Measurements from ENCODE around the gene GALR3. TPM values are rescaled to one million over a fixed set of nuclear protein-coding genes. Genes with fewer than 3 reads are reported as not detected.
"Not testable (repeated sequence)": the region's sequence is repeated elsewhere in the genome, so short reads cannot be mapped to it uniquely, and the experiment has no call there.

Gene GALR3
- total RNA-seq, 1 donor from 2014 or later = not detected

DNA sequence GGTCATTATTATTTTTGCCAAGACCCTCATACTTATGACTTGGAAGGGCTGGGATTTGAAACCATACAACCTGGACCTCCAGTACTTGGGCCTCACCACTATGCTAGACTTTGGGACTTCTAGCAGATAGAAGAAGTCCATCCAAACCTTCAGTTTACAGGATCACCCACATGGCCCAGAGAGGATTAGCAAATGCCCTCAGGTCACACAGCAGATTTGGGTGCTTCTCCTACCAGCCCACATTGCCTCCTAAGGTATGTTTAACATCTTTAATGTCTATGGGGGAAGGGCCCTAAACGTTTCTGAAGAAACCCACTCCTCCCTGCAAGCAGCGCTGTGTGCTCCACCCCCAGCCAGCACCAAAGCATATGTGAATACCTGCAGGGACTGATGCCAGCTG lies 32.9 kb upstream of the GALR3 start:
- Histone ChIP-seq H3K27ac (no peak overlapping the region), H3K9me3 (no peaks in the 10 kb centered on the region), H3K27me3 (no peaks in the 10 kb centered on the region), H3K36me3 (no peaks in the 10 kb centered on the region), H3K4me3 (no peak overlapping the region), H3K4me1 (peaks cover 3% of the 10 kb centered on the region)
- DNase-seq (ENCODE audit: extremely low spot score in 2 of 2) = no peak
- intact Hi-C loops (cut with DNase I) = loop anchor here (10.0 kb wide), 1 partner anchor 145 kb away; no protein-coding TSS in a partner anchor
- TF ChIP-seq, protein P1, sequence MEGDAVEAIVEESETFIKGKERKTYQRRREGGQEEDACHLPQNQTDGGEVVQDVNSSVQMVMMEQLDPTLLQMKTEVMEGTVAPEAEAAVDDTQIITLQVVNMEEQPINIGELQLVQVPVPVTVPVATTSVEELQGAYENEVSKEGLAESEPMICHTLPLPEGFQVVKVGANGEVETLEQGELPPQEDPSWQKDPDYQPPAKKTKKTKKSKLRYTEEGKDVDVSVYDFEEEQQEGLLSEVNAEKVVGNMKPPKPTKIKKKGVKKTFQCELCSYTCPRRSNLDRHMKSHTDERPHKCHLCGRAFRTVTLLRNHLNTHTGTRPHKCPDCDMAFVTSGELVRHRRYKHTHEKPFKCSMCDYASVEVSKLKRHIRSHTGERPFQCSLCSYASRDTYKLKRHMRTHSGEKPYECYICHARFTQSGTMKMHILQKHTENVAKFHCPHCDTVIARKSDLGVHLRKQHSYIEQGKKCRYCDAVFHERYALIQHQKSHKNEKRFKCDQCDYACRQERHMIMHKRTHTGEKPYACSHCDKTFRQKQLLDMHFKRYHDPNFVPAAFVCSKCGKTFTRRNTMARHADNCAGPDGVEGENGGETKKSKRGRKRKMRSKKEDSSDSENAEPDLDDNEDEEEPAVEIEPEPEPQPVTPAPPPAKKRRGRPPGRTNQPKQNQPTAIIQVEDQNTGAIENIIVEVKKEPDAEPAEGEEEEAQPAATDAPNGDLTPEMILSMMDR (IDR thresholded peaks at IDR 0.05) = no peak
- TF ChIP-seq POLR2AphosphoS5 (IDR thresholded peaks at IDR 0.05; ENCODE audit: insufficient read depth in 1 of 2, low read depth in 1 of 2) (no peak), POLR2A (IDR thresholded peaks at IDR 0.05) (no peak)

DNA sequence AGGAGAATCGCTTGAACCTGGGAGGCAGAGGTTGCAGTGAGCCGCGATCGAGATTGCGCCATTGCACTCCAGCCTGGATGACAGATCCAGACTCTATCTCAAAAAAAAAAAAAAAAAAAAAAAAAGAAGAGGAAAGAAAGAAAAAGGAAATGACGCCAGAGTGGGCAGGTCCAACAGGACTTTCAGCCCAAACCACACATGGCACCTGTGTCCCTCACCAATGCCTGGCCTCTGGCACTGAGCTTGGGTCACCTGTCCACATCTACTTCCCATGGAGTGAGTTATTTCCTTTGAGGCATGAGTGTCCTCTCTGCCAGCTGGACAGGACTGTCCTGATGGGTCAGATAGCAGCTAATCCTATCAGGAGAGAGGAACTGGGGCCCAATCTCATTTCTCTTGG lies 30.7 kb upstream of the GALR3 start:
- no peaks in the 10 kb centered on the region for H3K9me3 ChIP-seq
- H3K36me3 ChIP-seq = no peaks in the 10 kb centered on the region
- H3K27ac ChIP-seq = no peak overlapping the region
- intact Hi-C loops (cut with DNase I) = loop anchor here (10.0 kb wide), 1 partner anchor 148 kb away; no protein-coding TSS in a partner anchor
- H3K4me3 ChIP-seq = no peak overlapping the region
- TF ChIP-seq, protein P1 (IDR thresholded peaks at IDR 0.05) = no peak
- TF ChIP-seq POLR2AphosphoS5 (IDR thresholded peaks at IDR 0.05; ENCODE audit: insufficient read depth in 1 of 2, low read depth in 1 of 2) (no peak), POLR2A (IDR thresholded peaks at IDR 0.05) (no peak)
- H3K4me1 ChIP-seq = no peaks in the 10 kb centered on the region
- H3K27me3 ChIP-seq = no peaks in the 10 kb centered on the region
- no peak for DNase-seq (ENCODE audit: extremely low spot score in 2 of 2)

DNA sequence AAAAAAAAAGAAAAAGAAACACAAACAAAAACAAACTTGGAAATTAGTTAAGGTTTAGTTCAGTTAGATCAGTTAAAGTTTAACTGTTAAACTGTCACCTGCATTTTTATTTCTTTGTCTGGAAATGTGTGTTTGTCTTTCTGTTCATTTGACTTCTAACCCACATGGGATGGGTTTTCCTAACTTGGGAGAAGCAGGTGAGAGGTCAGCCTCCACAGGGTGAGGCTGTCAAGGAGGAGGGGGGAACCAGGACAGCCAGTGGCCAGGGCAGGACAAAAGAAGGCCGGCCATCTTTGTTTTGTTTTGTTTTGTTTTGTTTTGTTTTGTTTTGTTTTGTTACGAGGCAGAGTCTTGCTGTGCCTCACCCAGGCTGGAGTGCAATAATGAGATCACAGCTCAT lies 28.8 kb upstream of the GALR3 start:
- H3K4me3 ChIP-seq = no peak overlapping the region
- H3K36me3 ChIP-seq = no peaks in the 10 kb centered on the region
- H3K27ac ChIP-seq = no peak overlapping the region
- no peak for DNase-seq (ENCODE audit: extremely low spot score in 2 of 2)
- intact Hi-C loops (cut with DNase I) = loop anchor here (10.0 kb wide), 1 partner anchor 150 kb away; no protein-coding TSS in a partner anchor
- no peaks in the 10 kb centered on the region for H3K27me3 ChIP-seq
- TF ChIP-seq POLR2A (IDR thresholded peaks at IDR 0.05) = no peak
- TF ChIP-seq POLR2AphosphoS5 (IDR thresholded peaks at IDR 0.05; ENCODE audit: insufficient read depth in 1 of 2, low read depth in 1 of 2) = no peak
- TF ChIP-seq, protein P1 (IDR thresholded peaks at IDR 0.05) = no peak
- H3K4me1 ChIP-seq = no peaks in the 10 kb centered on the region
- no peaks in the 10 kb centered on the region for H3K9me3 ChIP-seq

DNA sequence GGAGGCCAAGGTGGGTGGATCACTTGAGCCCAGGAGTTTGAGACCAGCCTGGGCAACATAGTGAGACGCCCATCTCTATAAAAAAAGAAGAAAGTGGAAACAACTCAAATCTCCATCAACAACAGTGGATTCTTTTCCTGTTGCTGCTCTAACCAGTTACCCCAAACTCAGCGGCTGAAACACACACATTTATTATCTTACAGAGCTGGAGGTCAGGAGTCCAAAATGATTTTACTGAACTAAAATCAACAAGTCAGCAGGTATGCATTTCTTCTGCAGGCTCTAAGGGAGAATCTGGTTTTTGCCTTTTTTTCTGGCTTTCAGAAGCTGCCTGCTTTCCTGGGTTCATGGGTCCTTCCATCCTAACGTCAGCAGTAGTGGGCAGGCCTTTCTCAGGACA lies 27.1 kb upstream of the GALR3 start:
- Histone ChIP-seq H3K4me1 (no peaks in the 10 kb centered on the region), H3K4me3 (no peak overlapping the region), H3K27me3 (no peaks in the 10 kb centered on the region), H3K27ac (no peak overlapping the region), H3K36me3 (no peaks in the 10 kb centered on the region), H3K9me3 (no peaks in the 10 kb centered on the region)
- intact Hi-C loops (cut with DNase I) = loop anchor here (10.0 kb wide), 1 partner anchor 151 kb away; no protein-coding TSS in a partner anchor
- TF ChIP-seq POLR2A (IDR thresholded peaks at IDR 0.05) (no peak), POLR2AphosphoS5 (IDR thresholded peaks at IDR 0.05; ENCODE audit: insufficient read depth in 1 of 2, low read depth in 1 of 2) (no peak)
- TF ChIP-seq, protein P1 (IDR thresholded peaks at IDR 0.05) = no peak
- DNase-seq (ENCODE audit: extremely low spot score in 2 of 2) = no peak

DNA sequence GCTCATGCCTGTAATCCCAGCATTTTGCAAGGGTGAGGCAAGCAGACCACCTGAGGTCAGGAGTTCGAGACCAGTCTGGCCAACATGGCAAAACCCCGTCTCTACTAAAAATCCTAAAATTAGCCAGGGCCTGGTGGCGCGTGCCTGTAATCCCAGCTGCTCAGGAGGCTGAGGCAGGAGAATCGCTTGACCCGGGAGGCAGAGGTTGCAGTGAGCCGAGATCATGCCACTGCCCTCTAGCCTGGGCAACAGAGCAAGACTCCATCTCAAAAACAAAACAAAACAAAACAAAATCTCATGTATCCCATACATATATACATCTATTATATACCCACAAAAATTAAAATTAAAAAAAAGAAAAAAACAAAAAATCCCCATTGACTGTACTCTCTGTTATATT lies 25.9 kb upstream of the GALR3 start:
- H3K27me3 ChIP-seq; DNase-seq (ENCODE audit: extremely low spot score in 2 of 2); H3K4me1 ChIP-seq; H3K27ac ChIP-seq; H3K9me3 ChIP-seq; H3K36me3 ChIP-seq; H3K4me3 ChIP-seq: not testable (repeated sequence)
- intact Hi-C loops (cut with DNase I) = loop anchor here (10.0 kb wide), 1 partner anchor 152 kb away; no protein-coding TSS in a partner anchor
